GM20000 (cell line): ENCODE results near the gene ANKRD34B.

Experiments
- DNase-seq: peaks from one replicate; pipeline ENCODE4 v3.0.0; 2012; ENCODE audit warnings: low spot score
- TF ChIP-seq, protein P1 (sequence below): IDR thresholded peaks from 2 replicates; pipeline ENCODE4 v1.5.1; 2012; ENCODE audit warnings: mild to moderate bottlenecking, control low read depth; ENCODE audit errors: extremely low read depth, missing control alignments

Gene ANKRD34B

DNA sequence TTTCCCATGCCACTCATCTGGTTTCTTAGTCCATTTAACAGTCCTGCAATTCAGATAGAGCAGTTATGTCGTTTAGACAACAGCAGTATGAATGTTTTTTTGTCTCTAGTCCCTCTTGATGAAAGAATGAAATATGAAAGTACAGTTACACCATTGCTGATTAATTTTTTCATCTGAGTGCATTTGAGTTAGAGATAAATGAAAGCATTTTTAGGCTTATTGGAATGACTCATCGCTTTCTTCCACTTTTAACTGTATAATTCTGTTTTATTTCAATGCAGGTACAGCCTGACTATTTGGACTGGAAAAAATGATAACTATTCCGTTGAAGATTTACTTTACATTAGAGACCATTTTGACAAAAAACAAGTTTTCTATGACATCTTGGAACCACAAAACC is 28.7 kb downstream of the ANKRD34B start:
- DNase-seq: no peak
- TF ChIP-seq, protein P1, sequence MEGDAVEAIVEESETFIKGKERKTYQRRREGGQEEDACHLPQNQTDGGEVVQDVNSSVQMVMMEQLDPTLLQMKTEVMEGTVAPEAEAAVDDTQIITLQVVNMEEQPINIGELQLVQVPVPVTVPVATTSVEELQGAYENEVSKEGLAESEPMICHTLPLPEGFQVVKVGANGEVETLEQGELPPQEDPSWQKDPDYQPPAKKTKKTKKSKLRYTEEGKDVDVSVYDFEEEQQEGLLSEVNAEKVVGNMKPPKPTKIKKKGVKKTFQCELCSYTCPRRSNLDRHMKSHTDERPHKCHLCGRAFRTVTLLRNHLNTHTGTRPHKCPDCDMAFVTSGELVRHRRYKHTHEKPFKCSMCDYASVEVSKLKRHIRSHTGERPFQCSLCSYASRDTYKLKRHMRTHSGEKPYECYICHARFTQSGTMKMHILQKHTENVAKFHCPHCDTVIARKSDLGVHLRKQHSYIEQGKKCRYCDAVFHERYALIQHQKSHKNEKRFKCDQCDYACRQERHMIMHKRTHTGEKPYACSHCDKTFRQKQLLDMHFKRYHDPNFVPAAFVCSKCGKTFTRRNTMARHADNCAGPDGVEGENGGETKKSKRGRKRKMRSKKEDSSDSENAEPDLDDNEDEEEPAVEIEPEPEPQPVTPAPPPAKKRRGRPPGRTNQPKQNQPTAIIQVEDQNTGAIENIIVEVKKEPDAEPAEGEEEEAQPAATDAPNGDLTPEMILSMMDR: no peak

DNA sequence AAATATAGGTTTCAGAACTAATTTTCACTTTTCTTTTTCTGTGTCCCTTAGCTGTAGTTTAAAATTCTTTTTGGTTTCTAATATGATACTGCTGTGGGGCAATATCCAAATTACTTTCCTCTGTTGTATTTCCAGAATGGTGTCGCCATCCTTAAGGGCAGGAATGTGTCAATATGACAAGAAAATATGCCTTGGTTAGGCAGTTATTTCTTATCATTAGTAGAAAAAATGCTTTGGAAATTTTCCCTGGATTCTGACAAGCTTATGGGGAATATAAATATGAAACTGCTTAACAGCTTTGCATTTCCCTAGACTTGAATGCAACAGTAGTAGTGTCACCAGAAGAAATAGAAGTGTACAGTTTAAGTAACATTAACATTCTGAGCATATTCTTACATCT is 29.4 kb downstream of the ANKRD34B start:
- no peak for DNase-seq
- TF ChIP-seq, protein P1: no peak

DNA sequence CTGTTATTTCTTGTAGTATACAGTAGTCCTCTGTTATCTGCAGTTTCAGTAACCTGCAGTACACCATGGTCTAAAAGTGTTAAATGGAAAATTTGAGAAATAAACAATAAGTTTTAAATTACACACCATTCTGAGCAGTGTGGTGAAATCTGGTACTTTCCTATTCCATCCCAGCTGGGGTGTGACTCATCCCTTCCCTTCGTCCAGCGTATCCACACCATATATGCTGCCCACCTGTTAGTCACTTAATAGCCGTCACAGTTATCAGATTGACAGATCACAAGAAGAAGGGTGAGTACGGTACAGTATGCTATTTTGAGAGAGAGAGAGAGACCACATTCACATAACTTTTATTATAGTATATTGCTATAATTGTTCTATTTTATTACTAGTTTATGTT is 53.3 kb downstream of the ANKRD34B start:
- DNase-seq: no peak
- TF ChIP-seq, protein P1: no peak

DNA sequence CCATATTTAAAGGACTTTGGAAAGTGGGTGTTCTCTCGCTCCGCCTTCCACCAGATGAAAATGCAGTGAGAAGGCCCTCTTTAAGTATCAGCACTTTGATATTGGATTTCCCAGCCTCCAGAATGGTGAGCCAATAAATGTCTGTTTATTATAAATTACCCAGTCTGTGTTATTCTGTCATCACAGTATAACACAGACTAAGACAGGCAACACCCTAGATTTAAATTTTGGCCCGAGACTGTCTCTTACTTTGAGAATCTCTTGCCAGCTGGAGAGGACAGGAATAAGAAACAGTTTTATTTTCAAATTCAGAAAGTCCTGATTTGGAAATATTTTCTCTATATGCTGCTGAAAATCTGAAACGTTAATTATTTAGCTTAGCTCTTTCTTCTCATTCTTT is 60.7 kb downstream of the ANKRD34B start:
- TF ChIP-seq, protein P1: no peak
- DNase-seq: no peak

DNA sequence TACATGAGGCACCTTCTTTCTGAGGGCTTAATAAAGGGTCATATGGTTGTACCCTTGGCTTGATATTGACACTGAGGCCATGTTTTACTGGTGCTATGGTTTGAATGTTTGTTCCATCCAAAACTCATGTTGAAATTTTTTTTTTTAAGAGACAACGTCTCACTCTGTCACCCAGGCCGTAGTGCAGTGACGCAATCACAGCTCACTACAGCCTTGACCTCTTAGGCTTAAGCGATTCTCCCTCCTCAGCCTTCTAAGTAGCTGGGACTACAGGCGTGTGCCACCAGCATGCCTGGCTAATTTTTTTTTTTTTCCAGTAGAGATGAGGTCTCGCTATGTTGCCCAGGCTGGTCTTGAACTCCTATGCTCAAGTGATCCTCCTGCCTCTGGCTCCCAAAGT is 61.2 kb downstream of the ANKRD34B start:
- TF ChIP-seq, protein P1: no peak
- no peak for DNase-seq

DNA sequence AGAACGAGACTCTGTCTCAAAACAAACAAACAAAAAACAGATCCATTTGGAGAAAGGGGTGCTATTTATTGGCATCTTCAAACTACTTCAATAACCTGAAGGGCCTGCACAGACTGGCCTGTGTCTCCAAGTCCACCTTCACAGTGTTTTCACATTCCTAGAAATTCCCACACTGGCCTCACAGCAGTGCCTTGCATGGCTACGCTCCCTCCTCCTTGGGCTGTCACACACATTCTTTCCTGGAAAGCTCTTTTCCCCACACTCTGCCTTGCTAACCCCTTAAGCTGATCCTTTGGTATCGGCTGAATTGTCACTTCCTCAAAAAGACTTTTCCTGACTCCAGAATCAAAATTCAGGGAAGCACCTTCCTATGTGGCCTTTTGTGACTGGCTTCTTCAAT is 62.4 kb downstream of the ANKRD34B start:
- DNase-seq: no peak
- TF ChIP-seq, protein P1: no peak
